CD4-positive, CD25-positive, alpha-beta regulatory T cell (primary cell): ENCODE results near the gene CLIC4. TPM values are rescaled to one million over a fixed set of nuclear protein-coding genes. Genes with fewer than 3 reads are reported as not detected.
A peak's percentile ranks its signal among the peaks of the same experiment; 100 is the strongest.
"Not testable (repeated sequence)": the region's sequence is repeated elsewhere in the genome, so short reads cannot be mapped to it uniquely, and the experiment has no call there.

Source experiments
- ATAC-seq, 2 donors: fragments of 150-1000 bp; cut with Tn5 transposase; one replicate each; pipeline ENCODE4 v1.10.0; 2021; ENCODE audit warnings: low read depth in 2 of 2, moderate number of reproducible peaks in 2 of 2, moderate library complexity in 1 of 2
- DNase-seq, 3 donors: peaks; one replicate each; pipeline versions ENCODE4 v3.0.0 to v3.0.0-alpha.2; 2012 to 2022; ENCODE audit warnings: mixed read lengths in 1 of 3
- H3K27ac ChIP-seq: one replicate; pipeline ENCODE4 v1.7.0; 2013; ENCODE audit warnings: mild to moderate bottlenecking, low read length; ENCODE audit not compliant: insufficient read depth, poor library complexity, severe bottlenecking
- H3K27me3 ChIP-seq: one replicate; pipeline ENCODE4 v1.7.0; 2013; ENCODE audit warnings: low read length; ENCODE audit not compliant: control insufficient read depth, insufficient read depth
- H3K36me3 ChIP-seq: one replicate; pipeline ENCODE4 v1.7.0; 2013; ENCODE audit warnings: mild to moderate bottlenecking, low read length, moderate library complexity; ENCODE audit not compliant: control insufficient read depth, insufficient read depth
- H3K4me1 ChIP-seq: 2 replicates; pipeline ENCODE4 v1.7.0; 2013; ENCODE audit warnings: mild to moderate bottlenecking, low read length; ENCODE audit not compliant: insufficient read depth, control insufficient read depth, poor library complexity, severe bottlenecking
- H3K4me3 ChIP-seq: one replicate; pipeline ENCODE4 v1.7.0; 2013; ENCODE audit warnings: low read depth, mild to moderate bottlenecking, low read length, moderate library complexity
- H3K9me3 ChIP-seq, 2 experiments: 1 replicate in 1 of 2; 2 replicates in 1 of 2; pipeline ENCODE4 v1.7.0; 2013; ENCODE audit warnings: low read length in 2 of 2, mild to moderate bottlenecking in 1 of 2, moderate library complexity in 1 of 2; ENCODE audit not compliant: control insufficient read depth in 2 of 2
- H3K27ac Mint-ChIP-seq, 3 donors: one replicate each; pipeline ENCODE4 v1.8.0; 2020 to 2022; ENCODE audit warnings: mild to moderate bottlenecking in 3 of 3, mixed read lengths in 3 of 3, moderate library complexity in 2 of 3
- H3K27me3 Mint-ChIP-seq: one replicate; pipeline ENCODE4 v1.8.0; 2022; ENCODE audit warnings: mild to moderate bottlenecking, mixed read lengths
- H3K36me3 Mint-ChIP-seq: one replicate; pipeline ENCODE4 v1.8.0; 2020; ENCODE audit warnings: mixed read lengths
- H3K4me1 Mint-ChIP-seq, 4 donors: one replicate each; pipeline ENCODE4 v1.8.0; 2020 to 2022; ENCODE audit warnings: mixed read lengths in 4 of 4, mild to moderate bottlenecking in 1 of 4
- H3K4me3 Mint-ChIP-seq, 4 donors: one replicate each; pipeline ENCODE4 v1.8.0; 2020 to 2022; ENCODE audit warnings: mild to moderate bottlenecking in 4 of 4, mixed read lengths in 4 of 4, moderate library complexity in 3 of 4
- H3K9me3 Mint-ChIP-seq, 7 donors: one replicate each; pipeline ENCODE4 v1.8.0; 2020 to 2022; ENCODE audit warnings: mixed read lengths in 7 of 7, mild to moderate bottlenecking in 3 of 7, moderate library complexity in 2 of 7
- polyA plus RNA-seq, 4 donors: library from polyadenylated mRNA; unstranded; fragments of 300-500 nt; fragmentation: Illumina TruSeq; gene quantifications; one replicate each; pipeline ENCODE4 v1.2.3, GENCODE V29; 2021
- total RNA-seq: library from RNA; stranded (reverse); gene quantifications from one replicate; pipeline ENCODE4 v1.2.3, GENCODE V29; 2022

Gene CLIC4
- total and polyA plus RNA-seq, 5 donors from 2014 or later = 0.08 to 2.1 (median 0.97) TPM

GRCh38 chr1:24704411-24705259, 40.6 kb upstream of the CLIC4 start:
- H3K27ac ChIP-seq = no peak overlapping the region
- Mint-ChIP-seq H3K4me1 (peaks cover 0 to 5% (median under 1%) of the 10 kb centered on the region in 4 donors), H3K27me3 (peaks cover 5% of the 10 kb centered on the region), H3K4me3 (peak overlapping the region in 1 of 4 donors; percentile 15), H3K36me3 (no peaks in the 10 kb centered on the region), H3K9me3 (no peaks in the 10 kb centered on the region), H3K27ac (no peak overlapping the region)
- H3K36me3 ChIP-seq = no peaks in the 10 kb centered on the region
- H3K27me3 ChIP-seq = no peaks in the 10 kb centered on the region
- H3K4me1 ChIP-seq = no peaks in the 10 kb centered on the region
- no peak overlapping the region for H3K4me3 ChIP-seq
- ATAC-seq (no peak), DNase-seq (no peak)
- H3K9me3 ChIP-seq = no peaks in the 10 kb centered on the region

GRCh38 chr1:24705260-24706073, 39.8 kb upstream of the CLIC4 start:
- Mint-ChIP-seq H3K36me3 (no peaks in the 10 kb centered on the region), H3K4me3 (no peak overlapping the region), H3K27me3 (peaks cover 5% of the 10 kb centered on the region), H3K4me1 (peaks cover 0 to 5% (median 2%) of the 10 kb centered on the region in 4 donors), H3K9me3 (no peaks in the 10 kb centered on the region), H3K27ac (peak overlapping the region in 1 of 3 donors; percentile 42)
- ATAC-seq (peak in 1 of 2 donors; percentile 48), DNase-seq (peak in 1 of 3 donors; percentile 23)
- Histone ChIP-seq H3K4me1 (no peaks in the 10 kb centered on the region), H3K36me3 (no peaks in the 10 kb centered on the region), H3K9me3 (no peaks in the 10 kb centered on the region), H3K27ac (no peak overlapping the region), H3K27me3 (no peaks in the 10 kb centered on the region), H3K4me3 (no peak overlapping the region)

DNA sequence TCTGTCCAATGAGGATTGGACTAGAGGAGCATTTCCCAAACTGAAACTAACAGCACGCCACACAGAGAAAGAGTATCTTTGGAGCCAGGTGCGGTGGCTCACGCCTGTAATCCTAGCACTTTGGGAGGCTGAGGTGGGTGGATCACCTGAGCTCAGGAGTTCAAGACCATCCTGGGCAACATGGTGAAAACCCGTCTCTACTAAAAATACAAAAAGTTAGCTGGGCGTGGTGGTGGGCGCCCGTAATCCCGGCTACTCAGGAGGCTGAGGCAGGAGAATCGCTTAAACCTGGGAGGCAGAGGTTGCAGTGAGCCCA, 39.2 kb upstream of the CLIC4 start:
- not testable (repeated sequence) for H3K27ac Mint-ChIP-seq, ATAC-seq, H3K27me3 ChIP-seq, H3K9me3 Mint-ChIP-seq, H3K36me3 ChIP-seq, H3K36me3 Mint-ChIP-seq, H3K27ac ChIP-seq, DNase-seq, H3K4me1 Mint-ChIP-seq, H3K4me3 ChIP-seq, H3K9me3 ChIP-seq, H3K27me3 Mint-ChIP-seq, H3K4me1 ChIP-seq, H3K4me3 Mint-ChIP-seq

GRCh38 chr1:24707687-24708086, 37.6 kb upstream of the CLIC4 start:
- no peaks in the 10 kb centered on the region for H3K4me1 ChIP-seq

GRCh38 chr1:24708938-24709337, 36.3 kb upstream of the CLIC4 start:
- H3K27me3 ChIP-seq = no peaks in the 10 kb centered on the region
- Mint-ChIP-seq H3K27ac (no peak overlapping the region), H3K9me3 (no peaks in the 10 kb centered on the region), H3K4me1 (peaks cover 0 to 5% (median 2%) of the 10 kb centered on the region in 4 donors), H3K4me3 (no peak overlapping the region), H3K27me3 (peaks cover 5% of the 10 kb centered on the region), H3K36me3 (no peaks in the 10 kb centered on the region)
- no peak overlapping the region for H3K4me3 ChIP-seq
- H3K9me3 ChIP-seq = no peaks in the 10 kb centered on the region
- no peak overlapping the region for H3K27ac ChIP-seq
- ATAC-seq = no peak
- no peak for DNase-seq
- H3K36me3 ChIP-seq = no peaks in the 10 kb centered on the region
- no peaks in the 10 kb centered on the region for H3K4me1 ChIP-seq

More at GRCh38 chr1:24707687-24708086, 37.6 kb upstream of the CLIC4 start:
- Histone ChIP-seq H3K27me3 (no peaks in the 10 kb centered on the region), H3K9me3 (no peaks in the 10 kb centered on the region), H3K27ac (no peak overlapping the region), H3K36me3 (no peaks in the 10 kb centered on the region), H3K4me3 (no peak overlapping the region)
- Mint-ChIP-seq H3K36me3 (no peaks in the 10 kb centered on the region), H3K9me3 (no peaks in the 10 kb centered on the region), H3K4me3 (no peak overlapping the region), H3K27ac (no peak overlapping the region), H3K27me3 (peaks cover 5% of the 10 kb centered on the region), H3K4me1 (peaks cover 0 to 5% (median 2%) of the 10 kb centered on the region in 4 donors)
- ATAC-seq = no peak
- no peak for DNase-seq

DNA sequence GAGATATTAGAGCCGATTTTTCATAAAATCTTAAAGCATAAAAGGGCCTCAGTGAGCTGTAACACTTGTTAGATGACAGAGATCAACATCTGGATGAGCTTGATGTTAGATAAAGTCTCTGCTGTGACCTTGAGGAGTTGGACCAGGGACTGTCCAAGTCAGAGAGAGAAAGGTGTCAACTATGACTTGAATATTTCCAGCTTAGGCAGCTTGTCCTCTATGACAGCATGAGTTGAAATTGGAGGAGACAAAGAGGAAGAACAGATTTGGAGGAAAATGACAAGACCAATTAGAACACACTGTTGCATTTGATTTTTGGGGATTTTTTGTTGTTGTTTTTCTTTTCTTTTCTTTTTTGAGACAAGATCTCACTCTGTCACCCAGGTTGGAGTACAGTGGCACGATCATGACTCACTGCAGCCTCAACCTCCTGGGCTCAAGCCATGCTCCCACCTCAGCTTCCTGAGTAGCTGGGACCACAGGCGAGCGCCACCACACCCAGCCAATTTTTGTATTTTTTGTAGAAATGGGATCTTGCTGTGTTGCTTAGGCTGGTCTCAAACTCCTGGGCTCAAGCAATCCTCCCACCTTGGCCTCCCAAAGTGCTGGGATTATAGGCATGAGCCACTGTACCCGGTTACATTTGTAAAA, 35.3 kb upstream of the CLIC4 start:
- H3K27me3 ChIP-seq = no peaks in the 10 kb centered on the region
- peaks cover 0 to 5% (median 2%) of the 10 kb centered on the region in 4 donors for H3K4me1 Mint-ChIP-seq
- no peaks in the 10 kb centered on the region for H3K36me3 ChIP-seq
- no peak overlapping the region for H3K27ac ChIP-seq
- H3K4me3 Mint-ChIP-seq = no peak overlapping the region
- no peaks in the 10 kb centered on the region for H3K36me3 Mint-ChIP-seq
- no peak overlapping the region for H3K4me3 ChIP-seq
- H3K9me3 ChIP-seq = no peaks in the 10 kb centered on the region
- DNase-seq = no peak
- H3K27ac Mint-ChIP-seq = no peak overlapping the region
- no peak for ATAC-seq
- H3K27me3 Mint-ChIP-seq = no peaks in the 10 kb centered on the region
- no peaks in the 10 kb centered on the region for H3K9me3 Mint-ChIP-seq
- H3K4me1 ChIP-seq = no peaks in the 10 kb centered on the region

- DNase-seq (no peak), ATAC-seq (no peak)
- no peaks in the 10 kb centered on the region for H3K27me3 Mint-ChIP-seq
- Histone ChIP-seq H3K36me3 (no peaks in the 10 kb centered on the region), H3K27me3 (no peaks in the 10 kb centered on the region), H3K4me3 (no peak overlapping the region), H3K9me3 (no peaks in the 10 kb centered on the region), H3K27ac (no peak overlapping the region), H3K4me1 (no peaks in the 10 kb centered on the region)
- H3K4me1 Mint-ChIP-seq = peaks cover 0 to 1% (median 0%) of the 10 kb centered on the region in 4 donors
- H3K4me3 Mint-ChIP-seq = no peak overlapping the region
- H3K9me3 Mint-ChIP-seq = no peaks in the 10 kb centered on the region
- no peak overlapping the region for H3K27ac Mint-ChIP-seq
- H3K36me3 Mint-ChIP-seq = no peaks in the 10 kb centered on the region
These were observed 33.9 kb upstream of the CLIC4 start for GRCh38 chr1:24711329-24711728.
